B cell (primary cell): ENCODE results near the gene FAM20C. TPM values are rescaled to one million over a fixed set of nuclear protein-coding genes. Genes with fewer than 3 reads are reported as not detected.

Source experiments
- ATAC-seq: fragments of 200-7000 bp; cut with Tn5 transposase; one replicate; pipeline ENCODE4 v1.10.0; 2021; ENCODE audit warnings: low read depth, mild to moderate bottlenecking, moderate number of reproducible peaks, moderate library complexity
- CTCF ChIA-PET: fragments of 350-600 bp; sonication (Branson Sonifier 250); formaldehyde crosslinking; loops from one replicate; lab custom pipeline; 2021; ENCODE audit warnings: antibody characterized with exemption, inconsistent platforms; lab: Charles Lee
- POLR2A ChIA-PET: fragments of 350-600 bp; sonication (Branson Sonifier 250); formaldehyde crosslinking; loops from one replicate; lab custom pipeline; 2021; ENCODE audit warnings: antibody characterized with exemption; lab: Charles Lee
- DNase-seq: peaks from one replicate; pipeline ENCODE4 v3.0.0; 2013
- H2AFZ ChIP-seq: 2 replicates; pipeline ENCODE4 v1.6.1; 2012; ENCODE audit warnings: mild to moderate bottlenecking, low read depth, low read length; ENCODE audit not compliant: insufficient read depth, poor library complexity, severe bottlenecking
- H3K27ac ChIP-seq, 2 donors: 1 replicate in 1 of 2; 2 replicates in 1 of 2; pipeline ENCODE4 v1.5.1; 2012 to 2013; ENCODE audit warnings: low read length in 2 of 2, mild to moderate bottlenecking in 2 of 2, moderate library complexity in 1 of 2
- H3K27me3 ChIP-seq, 4 experiments: fragments of 200-600 bp in 1 of 4; sonication (generic) in 1 of 4; replicated peaks in 1 of 4; 1 replicate in 2 of 4; 2 replicates in 2 of 4; pipeline versions ENCODE4 v1.6.1 to v1.7.0; 2013 to 2016; ENCODE audit warnings: low read length in 3 of 4, mild to moderate bottlenecking in 2 of 4, mixed read lengths in 1 of 4, moderate library complexity in 1 of 4; ENCODE audit not compliant: insufficient read depth in 4 of 4, control insufficient read depth in 3 of 4; ENCODE audit errors: control extremely low read depth in 1 of 4
- H3K36me3 ChIP-seq, 2 experiments: replicated peaks in 1 of 2; 1 replicate in 1 of 2; 2 replicates in 1 of 2; pipeline versions ENCODE4 v1.6.1 to v1.7.1; 2013; ENCODE audit warnings: low read length in 1 of 2; ENCODE audit not compliant: insufficient read depth in 2 of 2, control insufficient read depth in 1 of 2; ENCODE audit errors: control extremely low read depth in 1 of 2, extremely low read depth in 1 of 2
- H3K4me1 ChIP-seq, 2 donors: fragments of 200-600 bp in 1 of 2; sonication (generic) in 1 of 2; 1 replicate in 1 of 2; 2 replicates in 1 of 2; pipeline versions ENCODE4 v1.5.1 to v1.6.1; 2013 to 2017; ENCODE audit warnings: low read length in 2 of 2; ENCODE audit not compliant: control insufficient read depth in 2 of 2, insufficient read depth in 2 of 2
- H3K4me2 ChIP-seq: replicated peaks from 2 replicates; pipeline ENCODE3; 2012; ENCODE audit warnings: mild to moderate bottlenecking, low read depth, low read length; ENCODE audit not compliant: poor library complexity, severe bottlenecking
- H3K4me3 ChIP-seq, 5 experiments: fragments of 200-600 bp in 1 of 5; sonication (generic) in 1 of 5; 1 replicate in 3 of 5; 2 replicates in 2 of 5; pipeline versions ENCODE4 v1.5.1 to v1.7.0; 2011 to 2016; ENCODE audit warnings: low read length in 4 of 5, mild to moderate bottlenecking in 4 of 5, low read depth in 2 of 5, control low read depth in 1 of 5, moderate library complexity in 1 of 5; ENCODE audit not compliant: insufficient read depth in 1 of 5; ENCODE audit errors: control extremely low read depth in 1 of 5, extremely low read depth in 1 of 5
- H3K79me2 ChIP-seq: fragments of 200-600 bp; sonication (generic); one replicate; pipeline ENCODE4 v1.6.0; 2016; ENCODE audit warnings: low read length; ENCODE audit not compliant: control insufficient read depth, insufficient read depth
- H3K9ac ChIP-seq: fragments of 200-600 bp; sonication (generic); 2 replicates; pipeline ENCODE4 v1.6.1; 2017; ENCODE audit warnings: mild to moderate bottlenecking, low read length, moderate library complexity
- H3K9me3 ChIP-seq, 3 donors: one replicate each; pipeline versions ENCODE4 v1.6.1 to v1.7.1; 2013; ENCODE audit warnings: low read length in 2 of 3; ENCODE audit not compliant: control insufficient read depth in 2 of 3, insufficient read depth in 1 of 3; ENCODE audit errors: control extremely low read depth in 1 of 3
- H4K20me1 ChIP-seq: 2 replicates; pipeline ENCODE4 v1.6.0; 2012; ENCODE audit warnings: mild to moderate bottlenecking, low read length; ENCODE audit not compliant: insufficient read depth, control insufficient read depth, poor library complexity, severe bottlenecking
- H3K27ac Mint-ChIP-seq: one replicate; pipeline ENCODE4 v1.8.0; 2021; ENCODE audit warnings: mixed read lengths
- H3K27me3 Mint-ChIP-seq: one replicate; pipeline ENCODE4 v1.8.0; 2021; ENCODE audit warnings: mixed read lengths
- H3K4me1 Mint-ChIP-seq: one replicate; pipeline ENCODE4 v1.8.0; 2021; ENCODE audit warnings: mixed read lengths
- H3K4me3 Mint-ChIP-seq: one replicate; pipeline ENCODE4 v1.8.0; 2021; ENCODE audit warnings: mixed read lengths
- H3K9me3 Mint-ChIP-seq: one replicate; pipeline ENCODE4 v1.8.0; 2022; ENCODE audit warnings: mixed read lengths; ENCODE audit not compliant: insufficient read depth
- CTCF ChIP-seq: fragments of 200-600 bp; IDR thresholded peaks from one replicate; pipeline ENCODE4 v1.8.0; 2022; ENCODE audit warnings: antibody characterized with exemption, mild to moderate bottlenecking
- EZH2 ChIP-seq: IDR thresholded peaks from 2 replicates; pipeline ENCODE4 v1.6.1; 2012; ENCODE audit warnings: borderline replicate concordance, low read depth, mild to moderate bottlenecking, moderate library complexity, low read length; ENCODE audit not compliant: insufficient read depth, poor library complexity, severe bottlenecking
- WGBS: methylation state at CpG from one replicate; pipeline ENCODE4 v1.1.5; 2013; ENCODE audit warnings: missing lambda C conversion rate; ENCODE audit not compliant: insufficient coverage; 5-methylcytosine and 5-hydroxymethylcytosine counted together
- intact Hi-C: fragments of 100-400 bp; cut with micrococcal nuclease; formaldehyde crosslinking; loops from one replicate; pipeline ENCODE4 v1.10.0; 2022
- polyA plus RNA-seq: library from polyadenylated mRNA; depleted of rRNA; stranded (reverse); fragments of >200 nt; gene quantifications from 2 replicates; pipeline ENCODE4 v1.2.3, GENCODE V29; 2012
- total RNA-seq, 2 donors: library from RNA; stranded (reverse); fragments of 120-200 nt in 1 of 2; gene quantifications; 1 replicate in 1 of 2; 2 replicates in 1 of 2; pipeline versions ENCODE4 v1.2.3 to v1.2.4, GENCODE V29; 2013 to 2022

Gene FAM20C
- total and polyA plus RNA-seq, 2 donors (not counting 1 experiment from before 2014, with no cell fraction given): 0.54 to 0.81 TPM

- Histone ChIP-seq H3K27ac (no peak overlapping the region), H3K36me3 (no peaks in the 10 kb centered on the region), H3K9ac (no peak overlapping the region), H3K4me2 (no peak overlapping the region), H3K9me3 (no peaks in the 10 kb centered on the region), H3K4me3 (no peak overlapping the region), H4K20me1 (no peaks in the 10 kb centered on the region), H2AFZ (no peak overlapping the region), H3K79me2 (no peaks in the 10 kb centered on the region), H3K4me1 (no peaks in the 10 kb centered on the region), H3K27me3 (peaks cover 0 to 16% (median 0%) of the 10 kb centered on the region in 4 experiments)
- CTCF ChIA-PET: no interaction called here
- Mint-ChIP-seq H3K27ac (no peak overlapping the region), H3K27me3 (peaks cover 24% of the 10 kb centered on the region), H3K4me3 (no peak overlapping the region), H3K4me1 (no peaks in the 10 kb centered on the region), H3K9me3 (no peaks in the 10 kb centered on the region)
- 93% methylated on average over 27 of the region's 31 CpGs for WGBS
- ATAC-seq (no peak), DNase-seq (no peak)
- intact Hi-C loops: no loop called here
- TF ChIP-seq CTCF: no peak
- POLR2A ChIA-PET: no interaction called here
Observed at GRCh38 chr7:167976-168791, 24.2 kb upstream of the FAM20C start.

- intact Hi-C loops: no loop called here
- ChIA-PET POLR2A (no interaction called here), CTCF (no interaction called here)
- H3K9me3 ChIP-seq: no peaks in the 10 kb centered on the region
- no peaks in the 10 kb centered on the region for H4K20me1 ChIP-seq
- WGBS: 92% methylated on average over 26 of the region's 33 CpGs
- no peak overlapping the region for H2AFZ ChIP-seq
- H3K9me3 Mint-ChIP-seq: no peaks in the 10 kb centered on the region
- DNase-seq (no peak), ATAC-seq (no peak)
- H3K4me2 ChIP-seq: no peak overlapping the region
- H3K4me3 Mint-ChIP-seq: no peak overlapping the region
- H3K79me2 ChIP-seq: no peaks in the 10 kb centered on the region
- H3K27me3 ChIP-seq: peaks cover 0 to 16% (median 0%) of the 10 kb centered on the region in 4 experiments
- no peak overlapping the region for H3K27ac ChIP-seq
- no peak overlapping the region for H3K4me3 ChIP-seq
- H3K9ac ChIP-seq: no peak overlapping the region
- no peaks in the 10 kb centered on the region for H3K4me1 ChIP-seq
- no peak overlapping the region for H3K27ac Mint-ChIP-seq
- H3K27me3 Mint-ChIP-seq: peaks cover 19% of the 10 kb centered on the region
- no peaks in the 10 kb centered on the region for H3K36me3 ChIP-seq
- H3K4me1 Mint-ChIP-seq: no peaks in the 10 kb centered on the region
- TF ChIP-seq EZH2 (no peak), CTCF (no peak)
Observed at GRCh38 chr7:169276-170172, 22.8 kb upstream of the FAM20C start.
